ENCODE results near the gene HSD17B1. TPM values are rescaled to one million over a fixed set of nuclear protein-coding genes. Genes with fewer than 3 reads are reported as not detected.

HSD17B1 gene
- total RNA-seq, 4 donors from 2014 or later = 3.0 to 11.8 (median 6.6) TPM

GRCh38 chr17:42522263-42522790 lies 30.4 kb upstream of the HSD17B1 start:
- no peak for DNase-seq
- H3K27me3 ChIP-seq = no peaks in the 10 kb centered on the region
- 87% methylated on average over 8 to 9 of the region's 9 CpGs for WGBS, 2 donors

GRCh38 chr17:42522798-42523278 lies 29.9 kb upstream of the HSD17B1 start:
- DNase-seq = no peak
- no peaks in the 10 kb centered on the region for H3K27me3 ChIP-seq
- peak overlapping the region; percentile 79 to 97 (median 91) for H3K27ac ChIP-seq
- intact Hi-C loops (cut with DNase I) = no loop called here
- peaks cover 33 to 82% (median 59%) of the 10 kb centered on the region in 3 donors for H3K4me1 ChIP-seq
- H3K36me3 ChIP-seq = peaks cover 0 to 25% (median 8%) of the 10 kb centered on the region in 3 donors
- no peak overlapping the region for H3K4me3 ChIP-seq
- TF ChIP-seq CTCF (IDR thresholded peaks at IDR 0.05) (no peak), POLR2A (IDR thresholded peaks at IDR 0.05) (no peak)
- WGBS, 2 donors = 85 to 100% methylated on average over 4 of the region's 8 CpGs
- no peaks in the 10 kb centered on the region for H3K9me3 ChIP-seq

More at GRCh38 chr17:42522263-42522790, 30.4 kb upstream of the HSD17B1 start:
- peaks cover 0 to 25% (median 8%) of the 10 kb centered on the region in 3 donors for H3K36me3 ChIP-seq
- H3K27ac ChIP-seq = peak overlapping the region; percentile 79 to 97 (median 91)
- H3K9me3 ChIP-seq = no peaks in the 10 kb centered on the region
- TF ChIP-seq CTCF (IDR thresholded peaks at IDR 0.05) = no peak
- TF ChIP-seq POLR2A (IDR thresholded peaks at IDR 0.05) = no peak
- peaks cover 36 to 84% (median 64%) of the 10 kb centered on the region in 3 donors for H3K4me1 ChIP-seq
- intact Hi-C loops (cut with DNase I) = no loop called here
- no peak overlapping the region for H3K4me3 ChIP-seq

DNA sequence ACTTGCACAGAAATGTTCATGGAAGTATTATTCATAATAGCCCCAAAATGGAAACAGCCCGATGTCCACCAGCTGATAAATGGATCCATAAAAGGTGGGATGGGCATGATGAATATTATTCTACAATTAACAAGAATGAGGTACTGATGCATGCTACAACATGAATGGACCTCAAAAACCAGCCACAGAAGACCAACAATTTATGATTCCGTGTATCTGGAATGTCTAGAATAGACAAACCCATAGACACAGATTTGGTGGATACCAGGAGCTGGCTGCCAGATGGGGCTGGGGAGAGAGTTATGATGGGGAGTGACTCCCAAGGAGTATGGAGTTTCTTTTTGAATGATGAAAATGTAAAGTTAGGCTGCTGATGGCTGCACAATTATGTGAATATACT lies 27.5 kb upstream of the HSD17B1 start:
- H3K36me3 ChIP-seq = peaks cover 0 to 25% (median 8%) of the 10 kb centered on the region in 3 donors
- peak overlapping the region in 2 of 4 donors; percentile 1 to 87 for H3K27ac ChIP-seq
- intact Hi-C loops (cut with DNase I) = no loop called here
- H3K4me1 ChIP-seq = peaks cover 12 to 73% (median 51%) of the 10 kb centered on the region in 3 donors
- WGBS, 2 donors = 16 to 44% methylated on average over 2 of the region's 2 CpGs
- H3K27me3 ChIP-seq = no peaks in the 10 kb centered on the region
- H3K4me3 ChIP-seq = no peak overlapping the region
- no peaks in the 10 kb centered on the region for H3K9me3 ChIP-seq
- TF ChIP-seq POLR2A (IDR thresholded peaks at IDR 0.05) (no peak), CTCF (IDR thresholded peaks at IDR 0.05) (no peak)
- DNase-seq = no peak

DNA sequence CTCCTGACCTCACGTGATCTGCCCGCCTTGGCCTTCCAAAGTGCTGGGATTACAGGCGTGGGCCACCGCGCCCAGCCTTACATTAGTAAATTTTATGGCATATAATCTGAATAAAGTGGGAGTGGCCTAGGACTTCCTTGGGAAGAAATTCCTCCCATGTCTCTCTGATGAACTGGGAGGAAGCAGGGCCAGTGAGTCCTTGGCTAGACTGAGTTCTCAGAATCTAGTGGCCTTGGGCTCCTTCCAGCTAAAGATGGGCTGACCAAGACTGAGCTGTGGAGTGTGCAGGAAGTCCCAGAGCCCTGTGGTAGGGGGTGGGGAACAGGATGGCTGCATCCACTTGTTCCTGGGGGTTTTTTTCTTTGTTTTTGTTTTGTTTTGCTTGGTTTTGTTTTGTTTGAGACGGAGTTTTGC lies 26.7 kb upstream of the HSD17B1 start:
- WGBS, 2 donors = 35 to 38% methylated on average over 1 to 4 of the region's 6 CpGs
- Histone ChIP-seq H3K27ac (peak overlapping the region in 3 of 4 donors; percentile 1 to 35 (median 29)), H3K4me3 (no peak overlapping the region), H3K9me3 (no peaks in the 10 kb centered on the region), H3K4me1 (peaks cover 8 to 73% (median 51%) of the 10 kb centered on the region in 3 donors), H3K36me3 (peaks cover 0 to 23% (median 8%) of the 10 kb centered on the region in 3 donors), H3K27me3 (no peaks in the 10 kb centered on the region)
- intact Hi-C loops (cut with DNase I) = no loop called here
- DNase-seq = no peak
- TF ChIP-seq POLR2A (IDR thresholded peaks at IDR 0.05) (no peak), CTCF (IDR thresholded peaks at IDR 0.05) (no peak)

DNA sequence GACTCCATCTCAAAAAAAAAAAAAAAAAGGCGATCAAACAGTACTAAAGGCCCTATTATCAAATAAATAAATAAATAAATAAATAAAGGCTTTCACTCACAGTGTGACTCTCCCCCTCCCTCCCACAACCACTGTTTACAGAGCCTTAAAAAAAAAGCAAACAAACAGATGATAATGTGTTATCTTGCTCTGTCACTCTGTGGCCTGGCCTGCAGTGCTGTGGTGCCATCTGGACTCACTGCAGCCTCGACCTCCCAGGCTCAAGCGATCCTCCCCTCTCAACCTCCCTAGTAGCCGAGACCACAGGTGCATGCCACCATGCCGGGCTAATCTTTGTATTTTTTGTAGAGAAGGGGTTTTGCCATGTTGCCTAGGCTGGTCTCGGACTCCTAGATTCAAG lies 24.8 kb upstream of the HSD17B1 start:
- no peak for DNase-seq
- H3K9me3 ChIP-seq = no peaks in the 10 kb centered on the region
- peaks cover 0 to 4% (median 0%) of the 10 kb centered on the region in 3 donors for H3K36me3 ChIP-seq
- intact Hi-C loops (cut with DNase I) = no loop called here
- H3K4me3 ChIP-seq = no peak overlapping the region
- peaks cover 14 to 70% (median 44%) of the 10 kb centered on the region in 3 donors for H3K4me1 ChIP-seq
- no peaks in the 10 kb centered on the region for H3K27me3 ChIP-seq
- TF ChIP-seq CTCF (IDR thresholded peaks at IDR 0.05) (no peak), POLR2A (IDR thresholded peaks at IDR 0.05) (no peak)
- H3K27ac ChIP-seq = no peak overlapping the region
- 91 to 94% methylated on average over 6 of the region's 6 CpGs for WGBS, 2 donors
